Activated CD4-positive, alpha-beta T cell treated with anti-CD3 and anti-CD28 coated beads for 36 hours (primary cell): ENCODE measurements around the gene NAAA. TPM values are rescaled to one million over a fixed set of nuclear protein-coding genes. Genes with fewer than 3 reads are reported as not detected.
"Not testable (repeated sequence)": the region's sequence is repeated elsewhere in the genome, so short reads cannot be mapped to it uniquely, and the experiment has no call there.

ENCODE experiments used
- ATAC-seq: fragments of 200-7000 bp; cut with Tn5 transposase; one replicate; pipeline ENCODE4 v1.10.0; 2021; ENCODE audit warnings: mild to moderate bottlenecking, moderate library complexity
- CTCF ChIA-PET: fragments of 350-600 bp; sonication (Branson Sonifier 250); formaldehyde crosslinking; loops from one replicate; lab custom pipeline; 2021; ENCODE audit warnings: antibody characterized with exemption; lab: Charles Lee
- POLR2A ChIA-PET: fragments of 350-600 bp; sonication (Branson Sonifier 250); formaldehyde crosslinking; loops from one replicate; lab custom pipeline; 2021; ENCODE audit warnings: antibody characterized with exemption, inconsistent platforms; lab: Charles Lee
- DNase-seq: peaks from one replicate; pipeline ENCODE4 v3.0.0-alpha.2; 2020
- H3K27ac Mint-ChIP-seq: one replicate; pipeline ENCODE4 v1.8.0; 2021; ENCODE audit warnings: mixed read lengths
- H3K27me3 Mint-ChIP-seq: one replicate; pipeline ENCODE4 v1.8.0; 2021; ENCODE audit warnings: mixed read lengths
- H3K36me3 Mint-ChIP-seq: one replicate; pipeline ENCODE4 v1.8.0; 2021; ENCODE audit warnings: low read depth, mixed read lengths
- H3K4me1 Mint-ChIP-seq: one replicate; pipeline ENCODE4 v1.8.0; 2021; ENCODE audit warnings: mixed read lengths
- H3K4me3 Mint-ChIP-seq: one replicate; pipeline ENCODE4 v1.8.0; 2021; ENCODE audit warnings: mild to moderate bottlenecking, moderate library complexity, mixed read lengths
- H3K9me3 Mint-ChIP-seq: one replicate; pipeline ENCODE4 v1.8.0; 2021; ENCODE audit warnings: low read depth, mixed read lengths
- intact Hi-C, 2 experiments: fragments of 100-400 bp; cut with DNase I in 1 of 2; cut with micrococcal nuclease in 1 of 2; formaldehyde crosslinking; loops; one replicate each; pipeline versions ENCODE4 v1.14.2 to v1.15.1; 2022 to 2024; cut with DNase I, micrococcal nuclease
- total RNA-seq, 2 experiments: library from RNA; stranded (reverse); gene quantifications; one replicate each; pipeline ENCODE4 v1.2.3, GENCODE V29; 2021

Gene NAAA
- 10 to 100 TPM; 21.2 to 26.8 TPM for total RNA-seq

- peak; percentile 87 for DNase-seq
- Mint-ChIP-seq H3K9me3 (no peaks in the 10 kb centered on the region), H3K36me3 (peaks cover 17% of the 10 kb centered on the region), H3K27ac (peak within 1 kb of the TSS; percentile 97), H3K27me3 (no peaks in the 10 kb centered on the region), H3K4me1 (peaks cover 7% of the 10 kb centered on the region), H3K4me3 (peak within 1 kb of the TSS; percentile 97)
- POLR2A ChIA-PET, result interaction anchor here (0.7 to 1.0 kb wide), 2 partner anchors 13 kb away, joined by 3 to 6 read pairs; no protein-coding TSS in a partner anchor
- intact Hi-C loops, result loop anchor here in 1 of 2 experiments (1.0 to 2.0 kb wide), 6 partner anchors 50 to 1216 kb away; partner anchors contain the start of genes CCNG2, G3BP2, RCHY1 and SDAD1
- CTCF ChIA-PET, result interaction anchor here (0.6 to 2.8 kb wide), 9 partner anchors 10 to 366 kb away, joined by 3 to 10 read pairs (median 3); partner anchors contain the start of gene STBD1
- ATAC-seq, result peak; percentile 85
These were observed at the start of gene NAAA for GRCh38 chr4:75940692-75941253. NAAA (minus strand) TSS chr4:75941013; CDS start chr4:75940949, 64 bp downstream.

GRCh38 chr4:75989846-75990528 lies 49.2 kb upstream of the NAAA start:
- peak overlapping the region; percentile 88 for H3K27ac Mint-ChIP-seq
- CTCF ChIA-PET, result interaction anchor here (1.0 kb wide), 2 partner anchors 52 to 68 kb away, joined by 3 to 4 read pairs; no protein-coding TSS in a partner anchor
- no peaks in the 10 kb centered on the region for H3K27me3 Mint-ChIP-seq
- H3K4me1 Mint-ChIP-seq, result peaks cover 29% of the 10 kb centered on the region
- intact Hi-C loops, result loop anchor here (1.0 to 2.0 kb wide), 5 partner anchors 50 to 317 kb away; partner anchors contain the start of genes G3BP2 (in 1 of the 2), NUP54 (in 1 of the 2) and USO1 (in 1 of the 2)
- H3K9me3 Mint-ChIP-seq, result no peaks in the 10 kb centered on the region
- no peak for ATAC-seq
- peak overlapping the region; percentile 83 for H3K4me3 Mint-ChIP-seq
- POLR2A ChIA-PET, result interaction anchor here (1.1 kb wide), 1 partner anchor 65 kb away, joined by 4 read pairs; no protein-coding TSS in a partner anchor
- DNase-seq, result no peak
- peaks cover 23% of the 10 kb centered on the region for H3K36me3 Mint-ChIP-seq

- Mint-ChIP-seq H3K27ac (no peak overlapping the region), H3K27me3 (no peaks in the 10 kb centered on the region), H3K4me1 (peaks cover 22% of the 10 kb centered on the region), H3K4me3 (no peak overlapping the region), H3K36me3 (peaks cover 49% of the 10 kb centered on the region), H3K9me3 (no peaks in the 10 kb centered on the region)
- ATAC-seq (no peak), DNase-seq (no peak)
- intact Hi-C loops, result no loop called here
- POLR2A ChIA-PET, result no interaction called here
- CTCF ChIA-PET, result interaction anchor here (1.0 to 1.2 kb wide), 2 partner anchors 10 to 85 kb away, joined by 3 to 8 read pairs; no protein-coding TSS in a partner anchor
These were observed 44.3 kb upstream of the NAAA start for GRCh38 chr4:75985116-75985515.

GRCh38 chr4:75980576-75980975 lies 39.8 kb upstream of the NAAA start:
- H3K36me3 Mint-ChIP-seq, result peaks cover 47% of the 10 kb centered on the region

GRCh38 chr4:75976177-75976576 lies 35.4 kb upstream of the NAAA start:
- CTCF ChIA-PET, result no interaction called here
- H3K9me3 Mint-ChIP-seq, result no peaks in the 10 kb centered on the region
- H3K27ac Mint-ChIP-seq, result no peak overlapping the region
- no peaks in the 10 kb centered on the region for H3K4me1 Mint-ChIP-seq
- DNase-seq, result no peak
- POLR2A ChIA-PET, result no interaction called here
- intact Hi-C loops, result no loop called here
- H3K4me3 Mint-ChIP-seq, result no peak overlapping the region
- no peak for ATAC-seq
- H3K36me3 Mint-ChIP-seq, result peaks cover 52% of the 10 kb centered on the region
- H3K27me3 Mint-ChIP-seq, result no peaks in the 10 kb centered on the region

More at GRCh38 chr4:75980576-75980975, 39.8 kb upstream of the NAAA start:
- CTCF ChIA-PET, result no interaction called here
- intact Hi-C loops, result no loop called here
- no peak overlapping the region for H3K4me3 Mint-ChIP-seq
- POLR2A ChIA-PET, result no interaction called here
- ATAC-seq (no peak), DNase-seq (no peak)
- no peaks in the 10 kb centered on the region for H3K27me3 Mint-ChIP-seq
- no peak overlapping the region for H3K27ac Mint-ChIP-seq
- no peaks in the 10 kb centered on the region for H3K4me1 Mint-ChIP-seq
- no peaks in the 10 kb centered on the region for H3K9me3 Mint-ChIP-seq

- POLR2A ChIA-PET, result no interaction called here
- peaks cover 60% of the 10 kb centered on the region for H3K36me3 Mint-ChIP-seq
These were observed 33.0 kb upstream of the NAAA start for GRCh38 chr4:75973766-75974165.

GRCh38 chr4:75968084-75968483 lies 27.3 kb upstream of the NAAA start:
- ChIA-PET POLR2A (no interaction called here), CTCF (interaction anchor here (0.6 kb wide), 1 partner anchor 42 kb away, joined by 3 read pairs; no protein-coding TSS in a partner anchor)
- H3K27me3 Mint-ChIP-seq, result no peaks in the 10 kb centered on the region

More at GRCh38 chr4:75973766-75974165, 33.0 kb upstream of the NAAA start:
- H3K4me3 Mint-ChIP-seq, result no peak overlapping the region
- intact Hi-C loops, result no loop called here
- H3K9me3 Mint-ChIP-seq, result no peaks in the 10 kb centered on the region
- CTCF ChIA-PET, result interaction anchor here (0.6 kb wide), 1 partner anchor 78 kb away, joined by 3 read pairs; no protein-coding TSS in a partner anchor
- DNase-seq, result no peak
- no peaks in the 10 kb centered on the region for H3K4me1 Mint-ChIP-seq
- H3K27me3 Mint-ChIP-seq, result no peaks in the 10 kb centered on the region
- no peak overlapping the region for H3K27ac Mint-ChIP-seq
- no peak for ATAC-seq

GRCh38 chr4:75963558-75963957 lies 22.7 kb upstream of the NAAA start:
- H3K27me3 Mint-ChIP-seq, result no peaks in the 10 kb centered on the region
- ChIA-PET CTCF (no interaction called here), POLR2A (no interaction called here)
- peaks cover 7% of the 10 kb centered on the region for H3K9me3 Mint-ChIP-seq
- ATAC-seq (no peak), DNase-seq (no peak)
- H3K4me3 Mint-ChIP-seq, result no peak overlapping the region
- peaks cover 93% of the 10 kb centered on the region for H3K36me3 Mint-ChIP-seq
- intact Hi-C loops, result no loop called here
- no peak overlapping the region for H3K27ac Mint-ChIP-seq
- H3K4me1 Mint-ChIP-seq, result no peaks in the 10 kb centered on the region

More at GRCh38 chr4:75968084-75968483, 27.3 kb upstream of the NAAA start:
- H3K4me1 Mint-ChIP-seq, result no peaks in the 10 kb centered on the region
- H3K36me3 Mint-ChIP-seq, result peaks cover 81% of the 10 kb centered on the region
- no peak overlapping the region for H3K27ac Mint-ChIP-seq
- peaks cover 7% of the 10 kb centered on the region for H3K9me3 Mint-ChIP-seq
- no peak for DNase-seq
- intact Hi-C loops, result no loop called here
- H3K4me3 Mint-ChIP-seq, result no peak overlapping the region
- ATAC-seq, result no peak

- ATAC-seq, POLR2A ChIA-PET, CTCF ChIA-PET, H3K4me1 Mint-ChIP-seq, intact Hi-C loops, H3K9me3 Mint-ChIP-seq, H3K27ac Mint-ChIP-seq, DNase-seq, H3K4me3 Mint-ChIP-seq, H3K27me3 Mint-ChIP-seq: not testable (repeated sequence)
- H3K36me3 Mint-ChIP-seq, result peaks cover 93% of the 10 kb centered on the region
These were observed 21.3 kb upstream of the NAAA start for GRCh38 chr4:75962072-75962471.

- ATAC-seq, H3K4me3 Mint-ChIP-seq, DNase-seq, H3K9me3 Mint-ChIP-seq, H3K27me3 Mint-ChIP-seq, H3K27ac Mint-ChIP-seq, intact Hi-C loops, H3K4me1 Mint-ChIP-seq, CTCF ChIA-PET, POLR2A ChIA-PET: not testable (repeated sequence)
- H3K36me3 Mint-ChIP-seq, result peaks cover 79% of the 10 kb centered on the region
These were observed 17.7 kb upstream of the NAAA start for GRCh38 chr4:75958546-75958945.

GRCh38 chr4:75954811-75955210 lies 14.0 kb upstream of the NAAA start:
- H3K27me3 Mint-ChIP-seq, H3K4me3 Mint-ChIP-seq, H3K4me1 Mint-ChIP-seq, H3K27ac Mint-ChIP-seq, ATAC-seq, DNase-seq, intact Hi-C loops, POLR2A ChIA-PET, H3K9me3 Mint-ChIP-seq: not testable (repeated sequence)
- H3K36me3 Mint-ChIP-seq, result peaks cover 66% of the 10 kb centered on the region
- CTCF ChIA-PET, result interaction anchor here (1.1 kb wide), 1 partner anchor 13 kb away, joined by 3 read pairs; no protein-coding TSS in a partner anchor
